ENCODE measurements around the gene FOXL3.
"Not testable (repeated sequence)": the region's sequence is repeated elsewhere in the genome, so short reads cannot be mapped to it uniquely, and the experiment has no call there.

The FOXL3 gene

DNA sequence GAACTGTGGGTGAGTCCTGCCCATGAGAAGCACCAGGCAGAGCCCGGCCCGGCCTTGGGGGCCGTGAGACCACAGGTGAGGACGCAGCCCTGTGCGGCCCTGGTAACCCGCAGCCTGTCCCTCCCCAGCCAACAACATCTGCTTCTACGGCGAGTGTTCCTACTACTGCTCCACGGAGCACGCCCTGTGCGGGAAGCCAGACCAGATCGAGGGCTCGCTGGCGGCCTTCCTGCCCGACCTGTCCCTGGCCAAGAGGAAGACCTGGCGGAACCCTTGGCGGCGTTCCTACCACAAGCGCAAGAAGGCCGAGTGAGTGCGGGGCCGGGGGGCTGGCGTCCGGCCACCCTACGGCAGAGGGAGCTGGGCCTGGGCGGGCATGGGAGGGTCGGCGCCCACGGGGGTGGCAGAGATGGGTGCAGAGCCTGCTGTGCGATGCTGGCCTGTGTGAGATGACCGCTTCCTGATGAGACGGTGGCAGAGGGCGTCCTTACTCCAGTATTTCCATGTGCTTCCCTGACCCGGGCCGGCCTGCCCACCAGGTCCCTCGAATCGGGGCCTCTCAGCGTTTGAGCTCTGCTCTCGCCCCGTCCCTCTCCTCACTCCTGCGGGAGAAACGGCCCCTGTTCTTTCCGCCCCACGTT lies 34.1 kb upstream of the FOXL3 start:
- no peak for DNase-seq

DNA sequence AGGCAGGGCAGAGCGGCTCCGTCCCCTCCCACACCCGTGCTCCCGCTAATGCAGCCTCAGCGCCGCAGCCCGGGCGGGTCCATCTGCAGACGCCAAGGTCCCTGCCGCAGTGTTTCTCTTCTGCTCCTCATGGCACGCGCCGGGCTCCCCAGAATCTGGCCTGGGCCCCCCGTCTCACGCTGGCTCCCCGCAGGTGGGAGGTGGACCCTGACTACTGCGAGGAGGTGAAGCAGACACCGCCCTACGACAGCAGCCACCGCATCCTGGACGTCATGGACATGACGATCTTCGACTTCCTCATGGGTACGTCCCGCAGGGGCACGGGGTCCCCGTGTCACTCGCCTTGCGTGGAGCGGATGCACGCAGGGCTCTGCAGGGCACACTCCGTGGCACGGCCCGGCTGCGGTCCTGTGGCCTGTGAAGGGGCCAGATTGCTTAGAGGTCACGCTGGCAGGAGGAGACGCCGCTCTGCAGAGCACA lies 33.5 kb upstream of the FOXL3 start:
- DNase-seq = no peak

DNA sequence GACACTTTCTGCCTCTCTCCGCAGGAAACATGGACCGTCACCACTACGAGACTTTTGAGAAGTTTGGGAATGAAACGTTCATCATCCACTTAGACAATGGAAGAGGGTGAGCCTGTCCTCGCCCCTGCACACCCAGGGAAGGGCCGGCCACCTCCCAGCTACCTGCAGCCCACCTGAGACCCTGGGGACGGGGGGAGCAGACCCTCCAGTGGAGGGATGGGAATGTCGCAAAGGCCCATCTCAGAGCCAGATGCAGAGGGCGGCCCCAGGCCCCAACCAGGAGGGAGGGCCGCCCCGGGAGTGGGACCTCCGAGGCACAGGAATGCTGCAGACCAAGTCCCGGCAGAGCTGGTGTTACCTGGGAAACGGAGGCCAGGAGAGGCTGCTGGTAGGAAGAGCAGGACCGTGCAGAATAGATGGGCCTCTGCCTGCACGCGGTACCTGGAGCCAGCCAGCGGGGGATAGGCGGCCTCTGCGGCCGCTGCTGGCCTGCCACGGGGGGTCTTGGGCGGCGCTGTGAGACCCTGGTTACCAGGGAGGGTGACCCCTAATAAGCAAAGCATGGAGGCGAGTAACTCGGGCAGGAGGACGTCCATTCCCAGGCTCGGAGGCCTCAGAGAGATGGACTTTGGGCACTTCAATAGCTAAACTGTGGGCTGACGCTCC lies 32.9 kb upstream of the FOXL3 start:
- DNase-seq = no peak

DNA sequence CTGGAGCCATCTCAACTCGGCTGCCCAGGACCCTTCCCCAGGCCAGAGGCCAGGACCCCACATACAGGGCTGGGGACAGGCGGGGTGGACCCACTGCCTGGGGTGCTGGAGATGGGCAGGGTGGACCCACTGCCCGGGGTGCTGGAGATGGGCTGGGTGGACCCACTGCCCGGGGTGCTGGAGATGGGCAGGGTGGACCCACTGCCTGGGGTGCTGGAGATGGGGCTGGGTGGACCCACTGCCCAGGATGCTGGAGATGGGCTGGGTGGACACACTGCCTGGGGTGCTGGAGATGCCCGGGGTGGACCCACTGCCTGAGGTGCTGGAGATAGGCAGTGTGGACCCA lies 32.4 kb upstream of the FOXL3 start:
- DNase-seq = no peak

DNA sequence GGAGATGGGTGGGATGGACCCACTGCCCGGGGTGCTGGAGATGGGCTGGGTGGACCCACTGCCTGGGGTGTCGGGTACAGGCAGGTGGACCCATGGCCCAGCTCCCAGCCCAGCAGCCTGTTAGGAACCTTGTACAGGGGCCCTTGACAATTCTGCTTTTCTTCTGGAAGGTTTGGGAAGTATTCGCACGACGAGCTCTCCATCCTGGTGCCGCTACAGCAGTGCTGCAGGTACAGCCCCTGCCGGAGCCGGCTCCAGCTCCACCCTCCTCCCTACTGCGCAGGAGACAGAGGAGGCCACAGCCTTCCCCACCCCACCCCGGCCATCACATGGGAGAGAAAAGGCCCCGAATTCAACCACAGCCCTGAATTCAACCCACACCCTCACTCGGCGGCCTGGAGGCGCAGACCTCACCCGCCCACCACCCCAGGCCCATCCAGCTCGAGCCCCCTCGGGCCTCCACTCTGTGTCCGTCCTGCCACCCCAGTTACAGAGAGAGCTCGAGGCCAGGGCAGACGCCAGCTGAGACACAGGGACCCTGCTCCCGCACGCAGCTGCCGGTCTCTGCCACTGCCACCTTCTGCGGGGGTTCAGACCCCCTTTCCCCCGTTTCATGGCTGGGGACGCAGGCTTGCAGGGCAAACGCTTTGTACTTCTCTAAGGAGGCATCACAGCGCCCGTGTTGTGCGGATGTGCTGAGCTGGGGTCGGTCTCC lies 31.3 kb upstream of the FOXL3 start:
- no peak for DNase-seq

DNA sequence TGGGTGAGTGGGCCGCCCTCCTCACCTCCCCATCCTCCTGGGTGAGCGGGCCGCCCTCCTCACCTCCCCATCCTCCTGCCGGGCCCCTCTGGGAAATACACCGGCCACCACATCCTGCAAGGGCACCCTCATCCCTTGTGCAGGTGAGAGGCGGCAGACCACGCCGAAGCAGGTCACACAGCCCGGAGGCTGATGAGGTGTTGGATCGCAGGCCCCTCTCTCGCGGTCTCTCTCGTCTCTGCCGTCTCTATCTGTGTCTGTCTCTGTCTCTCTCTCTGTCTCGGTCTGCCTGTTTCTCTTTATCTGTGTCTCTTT lies 30.8 kb upstream of the FOXL3 start:
- no peak for DNase-seq

DNA sequence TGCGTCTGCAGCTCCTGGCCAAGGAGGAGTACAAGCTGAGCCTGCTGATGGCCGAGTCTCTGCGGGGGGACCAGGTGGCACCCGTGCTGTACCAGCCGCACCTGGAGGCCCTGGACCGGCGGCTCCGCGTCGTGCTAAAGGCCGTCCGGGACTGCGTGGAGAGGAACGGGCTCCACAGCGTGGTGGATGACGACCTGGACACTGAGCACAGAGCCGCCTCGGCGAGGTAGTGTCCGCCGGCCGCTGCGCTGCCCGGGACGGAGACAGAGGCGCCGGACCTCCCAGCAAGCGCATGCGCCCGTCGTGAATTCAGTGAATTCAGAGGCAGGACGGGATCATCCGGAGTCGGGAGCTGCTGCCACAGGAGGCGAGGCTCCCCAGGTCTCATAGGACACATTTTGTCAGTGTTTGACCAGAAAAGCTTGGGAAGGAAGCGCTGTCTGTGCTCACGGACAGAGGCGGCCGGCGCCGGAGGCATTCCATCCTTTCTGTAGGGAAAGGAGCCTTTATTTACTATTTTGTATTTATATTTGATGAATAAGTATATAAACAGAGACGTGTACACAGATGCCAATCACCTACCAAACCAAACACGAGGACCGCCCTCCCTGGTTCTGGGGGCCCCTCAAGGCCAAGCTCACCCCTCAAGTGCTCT lies 30.1 kb upstream of the FOXL3 start:
- no peak for DNase-seq

DNA sequence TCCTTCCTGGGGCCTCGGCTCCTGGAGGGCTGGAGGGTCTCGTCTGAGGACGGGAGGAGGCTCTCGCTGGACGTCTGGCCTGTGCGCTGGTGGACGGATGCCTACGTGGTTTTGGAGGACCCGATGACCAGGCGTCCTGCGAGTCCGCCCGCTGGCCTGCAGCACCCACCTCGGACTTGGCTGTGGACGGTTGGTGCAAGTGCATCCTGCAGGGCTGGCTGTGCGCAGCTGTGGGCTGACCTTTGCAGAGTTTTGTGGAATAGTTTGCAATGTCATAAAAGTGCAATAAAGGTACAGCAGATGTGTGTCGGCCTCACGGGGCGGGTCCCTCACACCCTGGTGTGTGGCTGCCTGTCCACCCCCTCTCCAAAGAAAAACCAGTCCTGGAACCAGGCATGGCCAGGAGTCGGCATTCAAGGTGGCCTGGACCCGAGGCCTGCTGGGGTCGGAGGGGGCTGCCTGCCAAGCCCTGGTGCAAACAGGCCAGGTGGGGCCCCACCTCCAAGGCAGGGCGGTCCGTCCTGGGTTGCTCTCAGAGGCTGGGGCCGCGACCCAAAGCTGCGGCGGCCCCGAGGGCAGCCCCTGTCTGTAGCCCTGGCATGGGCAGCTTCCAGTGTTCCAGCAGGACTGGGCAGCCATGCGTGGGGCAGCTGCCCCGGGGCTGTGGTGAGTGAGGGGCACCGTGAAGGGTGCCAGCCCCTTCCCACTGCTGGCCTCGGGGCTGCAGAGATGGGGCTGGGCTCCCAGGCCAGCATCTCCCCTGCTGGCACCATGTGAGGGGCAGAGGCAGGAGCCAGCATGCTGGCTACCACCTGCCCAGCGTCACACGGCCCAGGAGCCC lies 29.3 kb upstream of the FOXL3 start:
- no peak for DNase-seq

DNA sequence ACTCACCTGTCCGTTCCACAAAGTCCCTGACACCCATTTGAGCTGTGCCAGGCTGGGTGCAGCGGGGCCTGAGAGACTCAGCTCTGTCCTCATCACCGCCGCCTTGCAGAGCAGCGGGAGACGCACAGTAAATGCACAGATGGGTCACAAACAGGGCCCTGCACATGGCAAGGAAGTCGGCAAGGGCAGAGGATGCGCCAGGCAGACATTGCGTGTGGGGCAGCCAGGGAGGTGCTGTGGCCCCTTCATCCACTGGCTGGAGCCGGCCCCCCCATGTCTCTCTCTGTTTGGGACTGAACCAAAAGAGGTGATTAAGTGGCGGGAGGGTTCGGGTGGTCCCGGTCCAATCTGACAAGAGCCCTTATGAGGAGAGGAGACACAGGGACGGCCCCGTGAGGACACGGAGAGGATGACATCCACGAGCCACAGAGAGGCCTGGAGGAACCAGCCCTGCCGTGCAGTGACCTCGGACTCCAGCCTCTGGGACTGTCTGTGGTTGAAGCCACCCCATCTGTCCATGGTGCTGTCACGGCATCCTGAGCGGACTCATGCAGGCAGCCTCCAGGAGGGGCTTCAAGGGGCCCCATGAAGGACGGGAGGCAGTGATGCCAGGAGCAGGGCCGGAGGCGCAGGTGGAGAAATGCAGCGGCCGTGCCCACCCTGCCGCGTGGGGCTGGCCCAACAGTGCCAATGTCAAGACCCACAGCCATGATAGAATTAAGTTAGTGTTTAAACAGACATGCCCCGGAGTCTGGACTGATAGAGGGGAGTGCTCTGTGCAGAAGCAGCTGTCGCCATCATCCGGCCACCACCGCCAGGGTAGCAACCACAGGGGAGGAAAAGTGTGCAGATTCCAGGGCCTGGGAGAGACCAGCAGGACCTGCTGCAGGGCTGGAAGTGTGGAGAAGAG lies 28.4 kb upstream of the FOXL3 start:
- no peak for DNase-seq

DNA sequence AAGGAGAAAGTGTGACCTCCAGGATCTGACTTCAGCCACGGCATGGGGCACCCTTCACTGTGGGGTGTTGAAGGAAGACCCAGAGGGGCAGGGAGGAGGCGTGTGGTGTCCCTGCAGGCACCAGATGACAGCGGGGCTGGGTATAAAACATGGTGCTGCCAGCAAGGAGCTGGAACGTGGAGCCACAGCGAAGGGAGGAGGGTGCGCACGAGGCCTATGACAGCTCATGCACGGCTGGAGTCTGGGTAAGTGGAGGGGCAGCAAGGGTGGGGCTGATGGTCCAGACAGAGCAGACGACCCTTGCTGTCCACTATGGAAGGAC lies 27.8 kb upstream of the FOXL3 start:
- no peak for DNase-seq

DNA sequence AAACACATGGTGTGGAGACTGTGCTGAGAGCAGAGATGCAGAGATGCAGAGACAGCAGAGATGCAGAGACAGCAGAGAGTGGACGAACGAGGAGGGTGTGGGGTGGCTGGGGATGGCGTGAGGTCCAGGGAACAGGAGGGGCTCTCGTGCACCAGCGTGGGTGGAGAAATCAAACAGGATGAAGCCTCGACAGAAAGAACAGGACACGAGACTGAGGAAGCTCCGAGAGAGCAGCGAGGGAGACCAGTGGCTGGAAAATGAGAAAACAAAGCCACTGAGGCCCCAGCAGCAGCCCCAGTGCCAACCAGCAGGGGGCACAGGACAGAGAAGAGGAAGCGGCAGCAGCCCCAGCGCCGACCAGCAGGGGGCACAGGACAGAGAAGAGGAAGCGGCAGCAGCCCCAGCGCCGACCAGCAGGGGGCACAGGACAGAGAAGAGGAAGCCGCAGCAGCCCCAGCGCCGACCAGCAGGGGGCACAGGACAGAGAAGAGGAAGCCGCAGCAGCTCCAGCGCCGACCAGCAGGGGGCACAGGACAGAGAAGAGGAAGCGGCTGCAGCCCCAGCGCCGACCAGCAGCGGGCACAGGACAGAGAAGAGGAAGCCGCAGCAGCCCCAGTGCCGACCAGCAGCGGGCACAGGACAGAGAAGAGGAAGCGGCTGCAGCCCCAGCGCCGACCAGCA lies 27.2 kb upstream of the FOXL3 start:
- not testable (repeated sequence) for DNase-seq

DNA sequence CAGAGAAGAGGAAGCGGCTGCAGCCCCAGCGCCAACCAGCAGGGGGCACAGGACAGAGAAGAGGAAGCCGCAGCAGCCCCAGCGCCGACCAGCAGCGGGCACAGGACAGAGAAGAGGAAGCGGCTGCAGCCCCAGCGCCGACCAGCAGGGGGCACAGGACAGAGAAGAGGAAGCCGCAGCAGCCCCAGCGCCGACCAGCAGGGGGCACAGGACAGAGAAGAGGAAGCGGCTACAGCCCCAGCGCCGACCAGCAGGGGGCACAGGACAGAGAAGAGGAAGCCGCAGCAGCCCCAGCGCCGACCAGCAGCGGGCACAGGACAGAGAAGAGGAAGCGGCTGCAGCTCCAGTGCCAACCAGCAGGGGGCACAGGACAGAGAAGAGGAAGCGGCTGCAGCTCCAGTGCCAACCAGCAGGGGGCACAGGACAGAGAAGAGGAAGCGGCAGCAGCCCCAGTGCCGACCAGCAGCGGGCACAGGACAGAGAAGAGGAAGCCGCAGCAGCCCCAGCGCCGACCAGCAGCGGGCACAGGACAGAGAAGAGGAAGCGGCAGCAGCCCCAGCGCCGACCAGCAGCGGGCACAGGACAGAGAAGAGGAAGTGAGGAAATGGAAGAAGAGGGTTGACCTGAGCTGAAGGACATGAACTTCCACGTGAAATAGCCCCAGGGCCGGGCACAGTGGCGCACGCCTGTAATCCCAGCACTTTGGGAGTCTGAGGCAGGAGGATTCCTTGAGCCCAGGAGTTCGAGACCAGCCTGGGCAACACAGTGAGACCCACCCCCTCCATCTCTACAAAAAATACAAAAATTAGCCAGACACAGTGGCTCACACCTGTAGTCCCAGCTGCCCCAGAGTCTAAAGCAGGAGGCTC lies 26.3 kb upstream of the FOXL3 start:
- DNase-seq = not testable (repeated sequence)

DNA sequence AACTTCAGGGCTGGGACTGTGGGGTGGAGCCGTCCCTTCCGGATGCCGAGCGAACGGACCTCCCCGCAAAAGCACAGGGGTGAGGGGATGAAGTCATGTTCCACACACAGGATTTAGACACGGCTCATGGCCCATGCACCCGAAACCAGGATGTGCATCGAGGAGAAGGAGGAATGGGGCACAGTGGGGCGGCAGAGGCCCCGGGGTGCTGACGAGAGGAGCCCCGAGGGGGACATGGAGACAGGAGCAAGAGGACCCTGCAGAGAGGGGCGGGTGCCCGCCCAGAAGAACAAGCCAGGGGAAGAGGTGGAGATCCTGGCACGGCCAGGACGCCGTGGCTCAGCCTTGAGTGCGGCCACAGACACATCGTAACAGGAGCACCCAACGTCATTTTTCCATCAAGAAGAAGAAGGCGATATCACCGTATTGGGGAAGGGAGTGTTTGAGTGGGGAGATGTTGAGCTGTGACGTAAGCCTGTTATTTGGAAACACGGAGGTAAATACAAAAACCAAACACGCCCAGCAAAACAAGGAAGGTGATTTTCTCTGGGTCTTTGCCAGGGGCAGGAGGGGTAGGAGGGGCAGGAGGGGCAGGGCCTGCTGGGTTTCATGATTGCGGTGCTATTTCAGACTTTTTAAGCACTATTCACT lies 25.3 kb upstream of the FOXL3 start:
- DNase-seq = no peak

DNA sequence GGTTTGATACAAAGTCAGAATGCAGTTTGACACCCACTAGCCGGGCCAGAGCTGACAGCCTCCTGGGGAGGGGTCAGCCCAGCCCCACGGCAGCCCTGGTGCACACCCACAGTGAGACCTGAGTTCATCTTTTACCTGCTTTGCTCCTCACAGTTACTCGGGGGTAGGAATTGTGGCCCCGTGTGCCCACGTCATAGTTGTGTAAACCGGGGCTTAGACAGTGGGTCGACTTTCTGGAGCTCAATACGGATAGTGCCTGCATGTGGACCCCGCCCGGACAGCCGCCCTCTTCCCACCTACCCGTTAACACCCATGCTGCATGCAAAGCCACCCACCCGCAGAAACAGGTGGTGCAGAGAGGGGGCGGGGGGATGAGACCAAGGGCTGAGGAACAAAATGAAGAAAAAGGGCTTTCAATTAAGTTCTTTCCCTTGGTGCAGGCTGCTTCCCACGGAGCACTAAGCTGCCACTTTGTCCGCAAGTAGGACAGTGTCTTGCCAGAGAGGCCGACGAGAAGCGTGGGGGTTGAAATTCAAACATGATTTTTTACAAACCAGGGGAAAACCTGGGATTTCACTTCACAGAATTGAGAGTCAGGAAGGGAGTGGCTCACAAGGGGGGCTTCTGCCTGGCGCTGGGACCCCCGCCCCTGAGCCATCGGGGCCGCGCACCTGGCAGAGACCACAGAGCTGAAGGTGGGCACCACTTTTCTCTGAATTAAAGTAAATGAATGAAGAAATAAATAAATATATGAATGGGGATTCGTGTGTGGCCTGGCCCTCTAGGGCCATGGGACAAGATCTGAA lies 24.6 kb upstream of the FOXL3 start:
- no peak for DNase-seq

DNA sequence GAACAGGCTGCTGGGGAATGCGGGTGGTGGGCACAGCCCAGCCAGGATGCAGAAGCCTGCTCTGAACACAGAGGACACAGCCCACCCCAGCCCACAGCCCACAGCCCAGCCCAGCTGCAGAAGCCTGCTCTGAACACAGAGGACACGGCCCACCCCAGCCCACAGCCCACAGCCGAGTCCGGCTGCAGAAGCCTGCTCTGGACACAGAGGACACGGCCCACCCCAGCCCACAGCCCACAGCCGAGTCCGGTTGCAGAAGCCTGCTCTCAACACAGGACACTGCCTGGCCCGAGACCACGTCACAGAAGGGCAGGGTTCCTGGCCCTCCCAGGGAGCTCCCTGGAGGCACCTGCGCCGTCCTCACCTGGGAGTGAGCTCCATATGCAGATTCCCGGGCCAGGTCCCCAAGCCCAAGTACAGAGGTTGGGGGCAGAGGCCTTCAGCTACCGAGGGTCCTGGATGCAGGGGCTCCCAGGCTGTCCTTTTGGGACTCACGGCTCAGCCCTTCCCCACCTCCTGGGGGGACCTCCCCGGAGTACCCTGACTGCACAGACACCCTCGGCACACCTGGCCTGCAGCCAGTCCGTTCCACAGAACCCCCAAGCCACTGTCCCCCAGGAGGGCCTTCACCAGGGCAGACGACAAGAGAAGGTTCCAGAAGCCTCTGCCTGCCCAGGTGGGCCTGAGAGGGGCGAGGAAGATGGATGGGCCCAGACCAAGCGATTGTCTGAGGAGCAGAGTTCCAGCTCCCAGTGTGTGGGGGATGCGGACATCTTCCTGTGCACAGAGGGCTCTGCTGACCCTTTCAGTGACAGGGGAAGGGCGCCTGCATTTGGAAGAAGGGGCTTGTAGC lies 23.7 kb upstream of the FOXL3 start:
- no peak for DNase-seq

DNA sequence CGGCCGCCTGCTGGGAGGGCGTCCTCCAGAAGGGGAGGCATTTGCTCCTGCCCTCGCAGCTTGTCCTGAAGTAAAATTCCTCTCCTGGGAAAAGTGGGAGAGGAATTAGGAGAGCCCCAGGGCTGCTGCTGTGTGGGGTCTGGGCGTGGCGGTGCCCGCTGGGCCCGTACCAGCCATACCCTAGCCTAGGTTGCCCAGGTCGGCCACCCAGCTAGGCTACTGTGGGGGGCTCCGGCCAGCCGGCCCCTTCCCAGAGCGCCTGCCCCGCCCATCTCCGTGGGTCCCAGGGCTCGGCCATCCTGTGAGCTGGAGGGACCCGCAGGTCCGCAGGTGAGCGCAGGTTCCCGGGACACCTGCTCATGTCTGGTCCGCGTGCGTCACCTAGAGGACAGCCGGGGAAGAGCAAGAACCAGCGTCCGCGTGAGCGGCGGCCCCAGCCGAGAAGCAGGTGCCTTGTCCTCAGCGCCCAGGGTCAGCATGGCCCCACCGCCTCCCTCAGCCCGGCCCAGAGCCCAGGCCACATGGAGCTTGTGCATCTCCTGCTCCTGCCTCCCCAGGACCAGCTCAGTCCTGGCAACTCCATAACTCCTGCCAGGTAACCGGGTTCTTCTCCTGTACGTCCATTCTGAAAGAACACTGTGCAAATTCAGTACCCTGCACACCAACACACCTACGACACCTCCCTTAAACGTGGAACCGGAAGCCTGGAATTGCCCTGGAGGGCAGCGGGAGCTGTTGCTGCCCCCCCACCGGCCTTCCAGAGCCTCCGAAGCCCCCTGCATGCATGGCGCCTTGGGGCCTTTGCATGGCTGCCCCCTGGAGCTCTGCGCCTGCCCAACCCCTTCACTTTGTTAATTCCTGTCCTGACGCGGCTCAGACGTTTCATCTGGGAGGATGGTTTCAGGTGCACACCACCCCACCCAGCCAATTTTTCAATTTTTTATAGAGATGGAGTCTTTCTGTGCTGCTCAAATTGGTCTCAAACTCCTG lies 22.8 kb upstream of the FOXL3 start:
- DNase-seq = no peak

DNA sequence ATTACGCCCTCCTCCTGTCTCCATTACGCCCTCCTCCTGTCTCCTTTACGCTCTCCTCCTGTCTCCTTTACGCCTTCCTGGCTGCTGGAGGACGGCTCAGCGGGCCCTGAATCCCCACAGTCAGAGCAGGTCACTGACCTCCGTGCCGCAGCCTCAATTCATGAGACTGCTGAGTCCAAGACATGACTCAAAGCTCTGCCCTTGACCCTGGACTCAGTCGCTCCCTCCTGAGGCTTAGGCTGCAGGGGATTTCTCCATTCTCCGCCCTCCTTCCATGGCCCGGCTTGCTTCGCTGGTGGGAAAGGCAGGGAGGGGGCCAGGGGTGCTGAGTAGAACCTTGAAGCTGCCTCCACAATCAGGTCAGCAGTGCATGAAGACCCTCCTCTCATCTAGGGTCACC lies 21.0 kb upstream of the FOXL3 start:
- no peak for DNase-seq
